ENCODE data around the gene ACTL9. TPM values are rescaled to one million over a fixed set of nuclear protein-coding genes. Genes with fewer than 3 reads are reported as not detected.
"Not testable (repeated sequence)": the region's sequence is repeated elsewhere in the genome, so short reads cannot be mapped to it uniquely, and the experiment has no call there.

ACTL9 gene, protein sequence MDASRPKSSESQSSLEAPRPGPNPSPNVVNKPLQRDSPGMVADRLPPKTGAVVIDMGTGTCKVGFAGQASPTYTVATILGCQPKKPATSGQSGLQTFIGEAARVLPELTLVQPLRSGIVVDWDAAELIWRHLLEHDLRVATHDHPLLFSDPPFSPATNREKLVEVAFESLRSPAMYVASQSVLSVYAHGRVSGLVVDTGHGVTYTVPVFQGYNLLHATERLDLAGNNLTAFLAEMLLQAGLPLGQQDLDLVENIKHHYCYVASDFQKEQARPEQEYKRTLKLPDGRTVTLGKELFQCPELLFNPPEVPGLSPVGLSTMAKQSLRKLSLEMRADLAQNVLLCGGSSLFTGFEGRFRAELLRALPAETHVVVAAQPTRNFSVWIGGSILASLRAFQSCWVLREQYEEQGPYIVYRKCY
- not detected in 3 replicates for total RNA-seq (2021)
- Bru-seq, nascent RNA: not detected
- long read RNA-seq, experiment 1: 0 reads
- long read RNA-seq, experiment 2: 0 reads
- long read RNA-seq, experiment 3: 0 reads

DNA sequence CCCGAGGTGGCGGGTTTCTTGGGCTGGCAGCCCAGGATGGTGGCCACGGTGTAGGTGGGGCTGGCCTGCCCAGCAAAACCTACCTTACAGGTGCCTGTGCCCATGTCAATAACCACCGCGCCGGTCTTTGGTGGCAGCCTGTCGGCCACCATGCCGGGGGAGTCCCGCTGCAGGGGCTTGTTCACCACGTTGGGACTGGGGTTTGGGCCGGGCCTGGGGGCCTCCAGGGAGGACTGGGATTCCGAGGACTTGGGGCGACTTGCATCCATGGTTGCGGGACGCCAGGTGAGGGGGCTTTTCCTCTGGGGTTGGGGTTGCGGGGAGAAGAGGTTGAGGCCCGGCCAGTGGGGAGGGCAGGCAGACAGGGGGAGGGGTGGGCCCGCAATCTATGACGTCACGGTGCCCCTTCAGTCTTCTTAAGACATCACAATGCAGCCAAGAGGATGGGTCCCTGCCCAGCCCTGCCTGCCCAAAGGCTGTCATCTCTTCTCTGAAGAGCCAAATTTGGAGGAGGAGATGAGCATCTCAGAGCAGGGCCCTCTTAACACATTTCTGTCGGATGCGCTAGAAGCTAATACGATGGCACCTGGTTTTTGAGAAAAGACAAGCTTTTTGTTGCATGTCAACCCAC is at the start of gene ACTL9:
ACTL9 (minus strand) TSS at position 363 of the 631 bp plus-strand sequence; CDS start at position 269, 94 bp downstream.
- Mint-ChIP-seq H3K36me3 (peaks cover 9% of the 10 kb centered on the region; the same call in 1 of the 2 replicates), H3K4me1 (no peaks in the 10 kb centered on the region), H3K27ac (no peak within 1 kb of the TSS), H3K27me3 (ENCODE audit: low read depth) (peaks cover 12% of the 10 kb centered on the region), H3K4me3 (no peak within 1 kb of the TSS), H3K9me3 (peaks cover 37% of the 10 kb centered on the region)
- DNase-seq (ENCODE audit: low spot score) (no peak), ATAC-seq (no peak)
- ChIA-PET POLR2A (no interaction called here), CTCF (interaction anchor here (0.6 to 1.5 kb wide), 15 partner anchors 9 to 372 kb away, joined by 3 to 17 read pairs (median 4); no protein-coding TSS in a partner anchor)
- TF ChIP-seq CTCF (IDR thresholded peaks at IDR 0.05) (no peak), EMX1 (CRISPR knock-in tag; IDR thresholded peaks at IDR 0.05) (no peak), ZNF121 (CRISPR knock-in tag; IDR thresholded peaks at IDR 0.05) (no peak), TEAD1 (CRISPR knock-in tag; IDR thresholded peaks at IDR 0.05) (no peak), ZNF138 (CRISPR knock-in tag; conservative IDR thresholded peaks at IDR 0.05) (no peak)
- TF ChIP-seq, protein P1, sequence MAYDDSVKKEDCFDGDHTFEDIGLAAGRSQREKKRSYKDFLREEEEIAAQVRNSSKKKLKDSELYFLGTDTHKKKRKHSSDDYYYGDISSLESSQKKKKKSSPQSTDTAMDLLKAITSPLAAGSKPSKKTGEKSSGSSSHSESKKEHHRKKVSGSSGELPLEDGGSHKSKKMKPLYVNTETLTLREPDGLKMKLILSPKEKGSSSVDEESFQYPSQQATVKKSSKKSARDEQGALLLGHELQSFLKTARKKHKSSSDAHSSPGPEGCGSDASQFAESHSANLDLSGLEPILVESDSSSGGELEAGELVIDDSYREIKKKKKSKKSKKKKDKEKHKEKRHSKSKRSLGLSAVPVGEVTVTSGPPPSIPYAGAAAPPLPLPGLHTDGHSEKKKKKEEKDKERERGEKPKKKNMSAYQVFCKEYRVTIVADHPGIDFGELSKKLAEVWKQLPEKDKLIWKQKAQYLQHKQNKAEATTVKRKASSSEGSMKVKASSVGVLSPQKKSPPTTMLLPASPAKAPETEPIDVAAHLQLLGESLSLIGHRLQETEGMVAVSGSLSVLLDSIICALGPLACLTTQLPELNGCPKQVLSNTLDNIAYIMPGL (CRISPR knock-in tag; IDR thresholded peaks at IDR 0.05): no peak
- TF ChIP-seq, protein P2, sequence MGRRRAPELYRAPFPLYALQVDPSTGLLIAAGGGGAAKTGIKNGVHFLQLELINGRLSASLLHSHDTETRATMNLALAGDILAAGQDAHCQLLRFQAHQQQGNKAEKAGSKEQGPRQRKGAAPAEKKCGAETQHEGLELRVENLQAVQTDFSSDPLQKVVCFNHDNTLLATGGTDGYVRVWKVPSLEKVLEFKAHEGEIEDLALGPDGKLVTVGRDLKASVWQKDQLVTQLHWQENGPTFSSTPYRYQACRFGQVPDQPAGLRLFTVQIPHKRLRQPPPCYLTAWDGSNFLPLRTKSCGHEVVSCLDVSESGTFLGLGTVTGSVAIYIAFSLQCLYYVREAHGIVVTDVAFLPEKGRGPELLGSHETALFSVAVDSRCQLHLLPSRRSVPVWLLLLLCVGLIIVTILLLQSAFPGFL (CRISPR knock-in tag; IDR thresholded peaks at IDR 0.05; ENCODE audit: borderline replicate concordance): no peak

DNA sequence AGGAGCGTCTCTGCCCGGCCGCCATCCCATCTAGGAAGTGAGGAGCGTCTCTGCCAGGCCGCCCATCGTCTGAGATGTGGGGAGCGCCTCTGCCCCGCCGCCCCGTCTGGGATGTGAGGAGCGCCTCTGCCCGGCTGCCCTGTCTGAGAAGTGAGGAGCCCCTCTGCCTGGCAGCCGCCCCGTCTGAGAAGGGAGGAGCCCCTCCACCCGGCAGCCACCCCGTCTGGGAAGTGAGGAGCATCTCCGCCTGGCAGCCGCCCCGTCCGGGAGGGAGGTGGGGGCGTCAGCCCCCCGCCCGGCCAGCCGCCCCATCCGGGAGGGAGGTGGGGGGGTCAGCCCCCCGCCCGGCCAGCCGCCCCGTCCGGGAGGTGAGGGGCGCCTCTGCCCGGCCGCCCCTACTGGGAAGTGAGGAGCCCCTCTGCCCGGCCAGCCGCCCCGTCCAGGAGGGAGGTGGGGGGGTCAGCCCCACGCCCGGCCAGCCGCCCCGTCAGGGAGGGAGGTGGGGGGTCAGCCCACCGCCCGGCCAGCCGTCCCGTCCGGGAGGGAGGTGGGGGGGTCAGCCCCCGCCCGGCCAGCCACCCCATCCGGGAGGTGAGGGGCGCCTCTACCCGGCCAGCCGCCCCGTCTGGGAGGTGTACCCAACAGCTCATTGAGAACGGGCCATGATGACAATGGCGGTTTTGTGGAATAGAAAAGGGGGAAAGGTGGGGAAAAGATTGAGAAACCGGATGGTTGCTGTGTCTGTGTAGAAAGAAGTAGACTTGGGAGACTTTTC is 40.9 kb upstream of the ACTL9 start:
- Mint-ChIP-seq H3K36me3 (peaks cover 37% of the 10 kb centered on the region), H3K9me3 (peaks cover 41% of the 10 kb centered on the region)
- DNase-seq (ENCODE audit: low spot score); ATAC-seq; H3K4me3 Mint-ChIP-seq; H3K27me3 Mint-ChIP-seq (ENCODE audit: low read depth); POLR2A ChIA-PET; H3K4me1 Mint-ChIP-seq; CTCF ChIA-PET; H3K27ac Mint-ChIP-seq: not testable (repeated sequence)

GRCh38 chr19:8738377-8738776 is 39.8 kb upstream of the ACTL9 start:
- no peak overlapping the region for H3K27ac Mint-ChIP-seq
- POLR2A ChIA-PET: no interaction called here

More at GRCh38 chr19:8738377-8738776, 39.8 kb upstream of the ACTL9 start:
- H3K27me3 Mint-ChIP-seq (ENCODE audit: low read depth): peaks cover 6% of the 10 kb centered on the region; the same call in 1 of the 2 replicates
- no peak overlapping the region for H3K4me3 Mint-ChIP-seq
- H3K9me3 Mint-ChIP-seq: peaks cover 44% of the 10 kb centered on the region
- ATAC-seq: no peak
- peaks cover 41% of the 10 kb centered on the region for H3K36me3 Mint-ChIP-seq
- H3K4me1 Mint-ChIP-seq: no peaks in the 10 kb centered on the region
- no peak for DNase-seq (ENCODE audit: low spot score)
- no peak for TF ChIP-seq NR2C2 (CRISPR knock-in tag; IDR thresholded peaks at IDR 0.05)
- TF ChIP-seq, protein P2 (CRISPR knock-in tag; IDR thresholded peaks at IDR 0.05; ENCODE audit: borderline replicate concordance): no peak
- TF ChIP-seq NFE2L1 (CRISPR knock-in tag; IDR thresholded peaks at IDR 0.05): no peak
- TF ChIP-seq IRF1 (CRISPR knock-in tag; IDR thresholded peaks at IDR 0.05): no peak
- no peak for TF ChIP-seq ZNF317 (CRISPR knock-in tag; IDR thresholded peaks at IDR 0.05; ENCODE audit: borderline replicate concordance, low read depth)
- no peak for TF ChIP-seq ZNF219 (CRISPR knock-in tag; IDR thresholded peaks at IDR 0.05; ENCODE audit: borderline replicate concordance)
- TF ChIP-seq NR1H2 (CRISPR knock-in tag; IDR thresholded peaks at IDR 0.05): no peak
- TF ChIP-seq, protein P3, sequence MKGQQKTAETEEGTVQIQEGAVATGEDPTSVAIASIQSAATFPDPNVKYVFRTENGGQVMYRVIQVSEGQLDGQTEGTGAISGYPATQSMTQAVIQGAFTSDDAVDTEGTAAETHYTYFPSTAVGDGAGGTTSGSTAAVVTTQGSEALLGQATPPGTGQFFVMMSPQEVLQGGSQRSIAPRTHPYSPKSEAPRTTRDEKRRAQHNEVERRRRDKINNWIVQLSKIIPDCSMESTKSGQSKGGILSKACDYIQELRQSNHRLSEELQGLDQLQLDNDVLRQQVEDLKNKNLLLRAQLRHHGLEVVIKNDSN (CRISPR knock-in tag; IDR thresholded peaks at IDR 0.05): no peak
- TF ChIP-seq, protein P1 (CRISPR knock-in tag; IDR thresholded peaks at IDR 0.05): no peak
- CTCF ChIA-PET: no interaction called here

Measured in WTC11 (cell line).